ENCODE results near the gene TRIML2. TPM values are rescaled to one million over a fixed set of nuclear protein-coding genes. Genes with fewer than 3 reads are reported as not detected.
"Not testable (repeated sequence)": the region's sequence is repeated elsewhere in the genome, so short reads cannot be mapped to it uniquely, and the experiment has no call there.

TRIML2 gene
- total RNA-seq, 1 donor from 2014 or later = not detected

DNA sequence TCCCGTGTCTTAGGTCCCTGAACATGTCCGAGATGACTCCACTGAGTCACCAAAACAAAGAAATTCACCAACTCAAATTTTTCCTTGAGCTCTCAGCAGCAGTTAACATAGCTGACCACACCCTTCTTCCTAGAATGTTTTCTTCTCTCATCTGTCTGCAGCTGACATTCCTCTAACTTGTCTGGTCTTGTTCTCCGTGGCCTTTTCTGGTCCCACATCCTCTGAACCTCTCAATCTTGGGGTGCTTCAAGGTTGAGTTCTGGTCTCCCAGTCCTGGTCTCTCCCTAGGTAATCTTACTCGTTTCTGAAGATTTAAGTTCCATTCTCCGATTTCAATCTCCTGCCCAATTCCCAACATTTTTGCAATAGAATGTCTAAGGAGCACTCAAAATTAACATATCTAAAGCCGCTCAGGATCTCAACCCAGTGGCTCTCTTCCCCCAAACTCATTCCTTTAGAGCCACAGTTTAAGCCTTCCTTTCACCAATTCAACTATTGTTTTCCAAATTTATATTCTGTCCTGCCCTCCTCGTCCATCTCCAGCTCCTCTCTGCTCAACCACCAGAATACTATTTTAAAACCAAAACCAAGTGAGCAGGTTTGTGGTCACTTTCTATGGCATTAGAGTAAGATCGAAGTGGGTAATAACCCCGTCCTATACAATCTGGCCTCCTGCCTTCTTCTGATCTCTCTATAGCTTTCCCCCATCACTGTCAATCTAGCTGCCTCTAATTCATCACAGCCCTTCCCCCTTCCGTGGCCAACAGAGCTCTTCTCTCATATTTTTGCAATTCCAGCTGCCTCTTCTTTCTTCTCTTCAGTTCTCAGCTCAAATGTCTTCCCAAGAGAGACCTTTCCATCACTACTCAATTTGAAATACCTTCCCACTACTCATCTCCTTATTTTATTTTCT is 1.2 kb downstream of the TRIML2 start:
- no peak for DNase-seq

- DNase-seq = no peak
These were observed 2.9 kb downstream of the TRIML2 start for GRCh38 chr4:188106454-188106853.

DNA sequence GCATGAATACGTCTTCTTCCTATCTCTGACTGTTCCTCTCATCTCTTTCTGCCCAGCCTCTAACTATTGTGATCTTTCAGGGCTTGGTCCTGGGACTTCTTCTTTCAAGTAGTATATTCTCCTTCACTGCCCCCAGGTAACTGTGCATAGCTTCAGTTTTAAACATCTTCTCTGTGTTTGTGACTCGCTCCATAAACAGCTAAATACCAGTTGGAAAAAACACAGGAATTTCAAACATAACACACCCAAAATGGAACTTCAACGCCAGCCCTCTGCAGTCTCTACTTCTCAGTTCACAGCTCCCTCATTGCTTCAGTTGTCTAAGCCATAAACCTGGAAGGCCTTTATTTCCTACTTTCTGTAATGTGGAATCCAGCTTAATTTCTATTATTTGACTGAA is 16.6 kb downstream of the TRIML2 start:
- DNase-seq = no peak

GRCh38 chr4:188086858-188087257 is 22.5 kb downstream of the TRIML2 start:
- no peak for DNase-seq

DNA sequence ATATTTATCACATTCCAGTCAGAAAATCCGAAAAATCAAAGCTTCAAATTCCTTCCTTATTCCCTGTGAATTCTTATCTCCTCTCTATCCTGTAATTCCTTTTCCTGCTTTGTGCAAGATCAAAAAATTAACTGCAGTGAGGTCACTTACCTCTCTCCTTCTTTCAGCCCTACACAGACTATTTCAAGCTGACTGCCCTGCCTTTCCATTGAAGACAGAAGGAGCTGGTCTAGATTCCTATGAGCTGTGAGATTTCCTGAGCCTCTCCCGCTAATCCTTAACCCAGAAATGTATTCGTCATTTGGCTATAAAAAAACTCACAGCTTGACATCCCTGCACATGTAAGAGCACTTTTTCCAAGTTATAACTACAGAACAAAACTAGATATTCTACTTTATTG is 26.6 kb downstream of the TRIML2 start:
- DNase-seq = no peak

GRCh38 chr4:188078116-188078515 is 31.3 kb downstream of the TRIML2 start:
- DNase-seq = no peak

- DNase-seq = no peak
These were observed 33.2 kb downstream of the TRIML2 start for GRCh38 chr4:188076169-188076568.

GRCh38 chr4:188061083-188061482 is 48.3 kb downstream of the TRIML2 start:
- DNase-seq = no peak

DNA sequence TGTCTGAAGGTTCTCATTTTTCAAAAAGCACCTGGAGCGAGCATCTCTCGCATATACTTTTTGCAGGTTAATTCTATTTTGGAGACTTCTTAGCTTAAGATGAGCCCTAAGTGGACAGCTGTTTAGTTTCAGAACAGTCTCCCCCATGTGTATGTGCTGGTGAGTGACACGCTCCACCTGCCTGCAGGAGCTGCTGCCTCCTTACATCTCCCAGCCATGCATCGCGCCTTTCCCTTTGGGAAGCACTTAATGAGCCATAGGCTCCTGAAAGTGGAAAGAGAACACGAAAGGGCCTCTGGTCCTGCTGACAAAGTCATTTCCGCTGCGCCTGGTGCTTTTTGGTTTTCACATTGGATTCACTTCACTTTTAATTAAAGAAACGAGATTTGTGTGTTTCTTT is 56.1 kb downstream of the TRIML2 start:
- DNase-seq = no peak

DNA sequence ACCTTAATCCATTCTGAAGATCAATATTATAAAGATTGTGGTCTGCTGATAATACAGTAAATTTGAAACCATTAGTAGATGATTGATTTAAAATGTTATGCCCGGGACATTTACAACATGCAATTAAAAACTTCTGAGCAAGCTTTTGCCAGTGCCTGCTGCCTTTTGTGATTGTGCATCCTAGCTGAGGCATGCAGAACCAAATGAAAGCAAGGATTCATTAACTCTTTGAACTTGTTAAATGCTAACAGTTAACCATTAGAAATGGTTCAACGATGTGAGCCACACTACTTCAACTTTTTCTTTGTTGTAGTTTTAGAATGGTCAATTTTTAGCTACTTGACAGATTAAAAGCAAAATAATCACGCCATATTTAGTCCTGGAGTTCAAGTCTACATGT is 62.7 kb downstream of the TRIML2 start:
- DNase-seq = no peak

DNA sequence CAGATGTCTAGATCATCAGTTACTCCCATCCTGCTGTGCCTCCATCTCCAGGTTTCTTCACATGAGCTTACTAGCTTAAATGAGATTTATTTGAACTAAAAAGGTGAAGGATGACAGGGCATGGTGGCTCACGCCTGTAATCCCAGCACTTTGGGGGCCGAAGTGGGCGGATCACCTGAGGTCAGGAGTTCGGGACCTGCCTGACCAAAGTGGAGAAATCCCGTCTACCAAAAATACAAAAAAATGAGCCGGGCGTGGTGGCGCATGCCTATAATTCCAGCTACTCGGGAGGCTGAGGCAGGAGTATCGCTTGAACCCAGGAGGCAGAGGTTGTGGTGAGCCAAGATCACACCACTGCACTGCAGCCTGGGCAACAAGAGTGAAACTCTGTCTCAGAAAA is 63.9 kb downstream of the TRIML2 start:
- DNase-seq = not testable (repeated sequence)

DNA sequence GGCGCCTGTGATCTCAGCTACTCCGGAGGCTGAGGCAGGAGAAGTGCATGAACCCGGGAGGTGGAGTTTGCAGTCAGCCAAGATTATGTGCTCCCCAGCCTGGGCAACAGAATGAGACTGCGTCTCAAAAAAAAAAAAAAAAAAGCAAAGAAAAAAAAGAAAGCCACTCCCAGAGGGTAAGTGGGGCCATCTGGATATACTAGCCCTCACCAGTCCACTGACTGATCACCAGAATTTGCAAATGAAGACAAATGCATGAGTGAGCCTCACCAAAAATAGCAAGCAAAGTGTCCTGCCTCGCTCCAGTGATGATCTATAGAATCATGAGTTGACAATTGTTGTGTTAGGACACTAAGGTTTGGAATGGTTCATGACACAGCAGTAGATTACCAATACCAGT is 66.2 kb downstream of the TRIML2 start:
- DNase-seq = no peak

GRCh38 chr4:188042191-188042590 is 67.2 kb downstream of the TRIML2 start:
- no peak for DNase-seq

GRCh38 chr4:188041721-188042120 is 67.7 kb downstream of the TRIML2 start:
- no peak for DNase-seq

Small RNAs within 50 kb of the gene (small RNA-seq; reads per million reads assigned to genes)
- gene RNU6-173P (ENCODE audit: low replicate concordance) = not detected

Other genes with a start within 250 kb of the TRIML2 start
- gene ZFP42, start 113.8 kb downstream of the TRIML2 start, total RNA-seq = 1.4 TPM
- gene TRIML1, start 29.8 kb upstream of the TRIML2 start, total RNA-seq = not detected